Endothelial cell of umbilical vein (primary cell): ENCODE data around the gene TBXT. TPM values are rescaled to one million over a fixed set of nuclear protein-coding genes. Genes with fewer than 3 reads are reported as not detected.

Source experiments
- BruUV-seq: library from RNA; stranded (reverse); fragments of 400-500 nt; replicated peaks from 2 replicates; lab custom pipeline; 2021; lab: Mats Ljungman, UMichigan
- CTCF ChIA-PET: fragments of 300-600, 350-600 bp; sonication (Branson Sonifier 250); formaldehyde crosslinking; loops from one replicate; lab custom pipeline; 2021; ENCODE audit warnings: antibody characterized with exemption, inconsistent platforms; lab: Charles Lee
- POLR2A ChIA-PET: fragments of 300-600, 350-600 bp; sonication (Branson Sonifier 250); formaldehyde crosslinking; loops from one replicate; lab custom pipeline; 2021; ENCODE audit warnings: antibody characterized with exemption, inconsistent platforms; lab: Charles Lee
- DNase-seq: peaks from one replicate; pipeline ENCODE4 v3.0.0-alpha.2; 2011; ENCODE audit warnings: low read depth, low spot score
- FAIRE-seq: peaks from 2 replicates; lab custom pipeline; 2011; peaks lifted over from hg19 to GRCh38; lab: Jason Lieb, UNC
- H2AFZ ChIP-seq: 2 replicates; pipeline ENCODE4 v1.6.0; 2012; ENCODE audit warnings: low read depth, low read length, control low read depth, inconsistent platforms
- H3K27ac ChIP-seq: 2 replicates; pipeline ENCODE4 v1.5.1; 2011; ENCODE audit warnings: low read depth, mild to moderate bottlenecking, control low read depth, low read length, moderate library complexity; ENCODE audit not compliant: insufficient read depth
- H3K27me3 ChIP-seq, 2 experiments: 2 replicates each; pipeline versions ENCODE4 v1.6.0 to v1.6.1; 2011; ENCODE audit warnings: low read length in 2 of 2, mixed read lengths in 1 of 2; ENCODE audit not compliant: control insufficient read depth in 2 of 2, insufficient read depth in 2 of 2
- H3K36me3 ChIP-seq, 2 experiments: 2 replicates in 1 of 2; 3 replicates in 1 of 2; pipeline ENCODE4 v1.5.1; 2011; ENCODE audit warnings: low read length in 2 of 2, mild to moderate bottlenecking in 1 of 2, moderate library complexity in 1 of 2; ENCODE audit not compliant: control insufficient read depth in 2 of 2, insufficient read depth in 2 of 2; ENCODE audit errors: extremely low read depth in 1 of 2
- H3K4me1 ChIP-seq: 3 replicates; pipeline ENCODE4 v1.5.1; 2011; ENCODE audit warnings: mild to moderate bottlenecking, low read length; ENCODE audit not compliant: control insufficient read depth, insufficient read depth; ENCODE audit errors: extremely low read depth
- H3K4me2 ChIP-seq: 2 replicates; pipeline ENCODE4 v1.6.1; 2011; ENCODE audit warnings: low read length, control low read depth, mixed read lengths; ENCODE audit not compliant: insufficient read depth
- H3K4me3 ChIP-seq, 3 experiments: fragments of 200-600 bp in 1 of 3; sonication (generic), shearing (Covaris generic) in 1 of 3; replicated peaks in 1 of 3; 2 replicates each; pipeline ENCODE4 v1.5.1; 2011 to 2016; ENCODE audit warnings: control low read depth in 3 of 3, low read length in 3 of 3, mild to moderate bottlenecking in 2 of 3, inconsistent platforms in 1 of 3, low read depth in 1 of 3, moderate library complexity in 1 of 3; ENCODE audit not compliant: insufficient read depth in 1 of 3
- H3K79me2 ChIP-seq: 2 replicates; pipeline ENCODE4 v1.6.0; 2012; ENCODE audit warnings: low read length, inconsistent platforms; ENCODE audit not compliant: control insufficient read depth, insufficient read depth
- H3K9ac ChIP-seq: replicated peaks from 2 replicates; pipeline ENCODE3; 2011; ENCODE audit warnings: low read length, control low read depth; ENCODE audit not compliant: insufficient read depth; ENCODE audit errors: extremely low read depth
- H3K9me1 ChIP-seq: replicated peaks from 3 replicates; pipeline ENCODE4 v1.6.0; 2011; ENCODE audit warnings: mild to moderate bottlenecking, low read length; ENCODE audit not compliant: control insufficient read depth, insufficient read depth; ENCODE audit errors: extremely low read depth
- H3K9me3 ChIP-seq: replicated peaks from 2 replicates; pipeline ENCODE4 v1.5.1; 2012; ENCODE audit warnings: low read length, inconsistent platforms; ENCODE audit not compliant: control insufficient read depth, insufficient read depth
- H4K20me1 ChIP-seq: replicated peaks from 2 replicates; pipeline ENCODE3; 2011; ENCODE audit warnings: mild to moderate bottlenecking, low read length; ENCODE audit not compliant: control insufficient read depth, insufficient read depth; ENCODE audit errors: extremely low read depth
- EZH2 ChIP-seq: IDR thresholded peaks from 2 replicates; pipeline ENCODE4 v1.6.1; 2012; ENCODE audit warnings: borderline replicate concordance, low read depth, mild to moderate bottlenecking, moderate library complexity, low read length, inconsistent platforms; ENCODE audit not compliant: severe bottlenecking
- FOS ChIP-seq: IDR thresholded peaks from 2 replicates; pipeline ENCODE4 v1.6.1; 2011; ENCODE audit warnings: mild to moderate bottlenecking, low read length, moderate library complexity, borderline replicate concordance; ENCODE audit not compliant: insufficient read depth
- GATA2 ChIP-seq: IDR thresholded peaks from 2 replicates; pipeline ENCODE4 v1.7.0; 2011; ENCODE audit warnings: low read depth, mild to moderate bottlenecking, moderate library complexity, mixed read lengths, low read length; ENCODE audit not compliant: insufficient read length, insufficient read depth
- JUN ChIP-seq: IDR thresholded peaks from 2 replicates; pipeline ENCODE4 v1.6.1; 2011; ENCODE audit warnings: borderline replicate concordance, low read depth; ENCODE audit not compliant: insufficient read length, insufficient read depth
- MYC ChIP-seq: IDR thresholded peaks from one replicate; pipeline ENCODE4 v1.6.1; 2011; ENCODE audit warnings: mild to moderate bottlenecking, low read depth, low read length
- POLR2A ChIP-seq: IDR thresholded peaks from 2 replicates; pipeline ENCODE4 v1.6.1; 2012; ENCODE audit warnings: low read depth, mild to moderate bottlenecking, control low read depth, low read length
- POLR2AphosphoS5 ChIP-seq: IDR thresholded peaks from 2 replicates; pipeline ENCODE4 v1.6.1; 2012; ENCODE audit warnings: low read depth, mild to moderate bottlenecking, control low read depth, low read length, moderate library complexity; ENCODE audit not compliant: insufficient read depth
- dilution Hi-C: fragments of 300-500 bp; cut with MboI; formaldehyde crosslinking; loops from one replicate; pipeline ENCODE4 v1.15.0; 2019; ENCODE audit warnings: low sequenced_read_pairs; ENCODE audit not compliant: extremely low pct_ligation_motif_present
- intact Hi-C: fragments of 100-400 bp; cut with micrococcal nuclease; formaldehyde crosslinking; loops from one replicate; pipeline ENCODE4 v1.10.0; 2022
- polyA plus RNA-seq, 4 experiments: library from polyadenylated mRNA; depleted of rRNA in 3 of 4; stranded (reverse) in 3 of 4; unstranded in 1 of 4; fragments of >200 nt; gene quantifications; 2 replicates each; pipeline versions ENCODE4 v1.2.1 to v1.2.3, GENCODE V29; 2011 to 2012; ENCODE audit warnings: missing spikeins in 1 of 4
- total RNA-seq: library from RNA; stranded (reverse); gene quantifications from 2 replicates; pipeline ENCODE4 v1.2.3, GENCODE V29; 2021
- TF ChIP-seq, protein P1 (sequence below), 2 donors: IDR thresholded peaks; 1 replicate in 1 of 2; 2 replicates in 1 of 2; pipeline ENCODE4 v1.5.1; 2011; ENCODE audit warnings: low read length in 2 of 2, mild to moderate bottlenecking in 2 of 2, moderate library complexity in 2 of 2, control low read depth in 1 of 2, inconsistent platforms in 1 of 2, low read depth in 1 of 2; ENCODE audit not compliant: insufficient read depth in 1 of 2; ENCODE audit errors: extremely low read depth in 1 of 2
- TF ChIP-seq, protein P2 (sequence below): IDR thresholded peaks from 2 replicates; pipeline ENCODE4 v1.6.1; 2011; ENCODE audit not compliant: insufficient read depth, insufficient read length

TBXT gene
- total and polyA plus RNA-seq, 2 donors (not counting 3 experiments of a cell fraction or from before 2014, with no cell fraction given) = not detected

DNA sequence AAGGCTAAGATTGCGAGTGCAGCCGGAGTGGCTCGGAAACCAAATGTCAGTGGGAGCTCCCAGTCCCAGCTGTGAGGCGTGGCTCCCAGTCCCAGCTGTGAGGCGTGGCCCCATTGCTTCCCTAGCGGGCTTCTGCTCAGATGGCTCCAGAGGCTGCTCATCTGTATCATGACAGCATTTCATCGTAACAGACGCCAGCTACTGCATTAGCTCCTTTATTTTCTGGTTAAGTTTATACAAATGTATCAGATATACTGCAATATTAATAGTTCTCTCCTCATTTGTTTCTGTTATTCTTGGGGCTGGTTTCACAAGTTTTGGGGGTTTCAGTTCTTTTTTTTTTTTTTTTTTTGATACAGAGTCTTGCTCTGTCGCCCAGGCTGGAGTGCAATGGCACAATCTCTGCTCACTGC, 34.7 kb upstream of the TBXT start:
- FAIRE-seq (no peak), DNase-seq (no peak)
- H3K79me2 ChIP-seq = no peaks in the 10 kb centered on the region
- dilution Hi-C loops (no loop called here), intact Hi-C loops (no loop called here)
- BruUV-seq = no TSS peak
- H3K4me3 ChIP-seq = no peak overlapping the region
- no peaks in the 10 kb centered on the region for H3K9me1 ChIP-seq
- TF ChIP-seq, protein P1, sequence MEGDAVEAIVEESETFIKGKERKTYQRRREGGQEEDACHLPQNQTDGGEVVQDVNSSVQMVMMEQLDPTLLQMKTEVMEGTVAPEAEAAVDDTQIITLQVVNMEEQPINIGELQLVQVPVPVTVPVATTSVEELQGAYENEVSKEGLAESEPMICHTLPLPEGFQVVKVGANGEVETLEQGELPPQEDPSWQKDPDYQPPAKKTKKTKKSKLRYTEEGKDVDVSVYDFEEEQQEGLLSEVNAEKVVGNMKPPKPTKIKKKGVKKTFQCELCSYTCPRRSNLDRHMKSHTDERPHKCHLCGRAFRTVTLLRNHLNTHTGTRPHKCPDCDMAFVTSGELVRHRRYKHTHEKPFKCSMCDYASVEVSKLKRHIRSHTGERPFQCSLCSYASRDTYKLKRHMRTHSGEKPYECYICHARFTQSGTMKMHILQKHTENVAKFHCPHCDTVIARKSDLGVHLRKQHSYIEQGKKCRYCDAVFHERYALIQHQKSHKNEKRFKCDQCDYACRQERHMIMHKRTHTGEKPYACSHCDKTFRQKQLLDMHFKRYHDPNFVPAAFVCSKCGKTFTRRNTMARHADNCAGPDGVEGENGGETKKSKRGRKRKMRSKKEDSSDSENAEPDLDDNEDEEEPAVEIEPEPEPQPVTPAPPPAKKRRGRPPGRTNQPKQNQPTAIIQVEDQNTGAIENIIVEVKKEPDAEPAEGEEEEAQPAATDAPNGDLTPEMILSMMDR (IDR thresholded peaks at IDR 0.05; ENCODE audit: extremely low read depth in 1 of 2, insufficient read depth in 1 of 2, low read depth in 1 of 2, low read length in 2 of 2) = no peak
- TF ChIP-seq, protein P2, sequence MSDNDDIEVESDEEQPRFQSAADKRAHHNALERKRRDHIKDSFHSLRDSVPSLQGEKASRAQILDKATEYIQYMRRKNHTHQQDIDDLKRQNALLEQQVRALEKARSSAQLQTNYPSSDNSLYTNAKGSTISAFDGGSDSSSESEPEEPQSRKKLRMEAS = no peak
- TF ChIP-seq POLR2AphosphoS5 = no peak
- no peak for TF ChIP-seq FOS
- no peak for TF ChIP-seq MYC
- TF ChIP-seq JUN = no peak
- TF ChIP-seq POLR2A = no peak
- no peak for TF ChIP-seq GATA2
- TF ChIP-seq EZH2 = no peak
- no peaks in the 10 kb centered on the region for H3K27me3 ChIP-seq
- H3K9me3 ChIP-seq = no peaks in the 10 kb centered on the region
- H2AFZ ChIP-seq = no peak overlapping the region
- ChIA-PET POLR2A (no interaction called here), CTCF (interaction anchor here (0.7 kb wide), 1 partner anchor 1273 kb away, joined by 3 read pairs; no protein-coding TSS in a partner anchor)
- H4K20me1 ChIP-seq = no peaks in the 10 kb centered on the region
- H3K27ac ChIP-seq = no peak overlapping the region
- H3K36me3 ChIP-seq = no peaks in the 10 kb centered on the region
- H3K4me1 ChIP-seq = no peaks in the 10 kb centered on the region
- no peak overlapping the region for H3K4me2 ChIP-seq
- H3K9ac ChIP-seq = no peak overlapping the region
